Measurements from ENCODE around the gene RBCK1.

Gene RBCK1

DNA sequence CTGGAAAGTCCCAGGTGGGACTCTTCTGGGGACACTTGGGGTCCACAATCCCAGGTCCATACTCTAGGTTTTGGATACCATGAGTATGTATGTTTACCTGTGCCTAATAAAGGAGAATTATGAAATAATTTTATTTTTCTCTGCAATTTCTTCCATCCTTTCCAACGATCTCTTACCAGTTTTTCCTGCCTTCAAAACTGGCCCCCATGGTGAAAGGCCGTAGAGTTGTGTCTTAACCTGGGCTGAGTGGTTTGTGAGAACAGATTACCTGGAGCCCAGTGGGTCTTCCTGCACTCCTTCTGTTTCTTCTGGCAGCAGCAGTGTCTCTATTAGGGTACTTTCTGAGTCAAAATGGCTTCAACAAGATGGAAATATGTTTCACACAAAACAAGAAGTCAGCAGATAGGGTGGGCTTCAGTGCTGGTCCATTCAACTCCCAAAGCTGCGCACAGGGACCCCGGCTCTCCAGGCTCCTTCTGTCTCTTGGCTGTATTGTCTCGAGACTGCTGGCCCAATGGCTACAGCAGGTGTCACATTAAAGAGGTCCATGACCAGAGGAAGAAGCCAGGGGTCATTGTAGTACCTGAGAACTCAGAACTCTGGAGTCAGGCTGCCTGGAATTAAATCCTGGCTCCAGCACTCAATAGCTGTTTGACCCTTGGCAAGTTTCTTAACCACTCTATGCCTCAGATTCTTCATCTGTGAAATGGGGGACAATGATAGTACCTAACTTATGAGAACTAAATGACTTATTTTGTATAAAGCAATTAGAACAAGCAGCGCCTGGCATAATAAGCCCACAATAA, 10.5 kb upstream of the RBCK1 start:
- no peak for DNase-seq (ENCODE audit: low read depth, low spot score)

DNA sequence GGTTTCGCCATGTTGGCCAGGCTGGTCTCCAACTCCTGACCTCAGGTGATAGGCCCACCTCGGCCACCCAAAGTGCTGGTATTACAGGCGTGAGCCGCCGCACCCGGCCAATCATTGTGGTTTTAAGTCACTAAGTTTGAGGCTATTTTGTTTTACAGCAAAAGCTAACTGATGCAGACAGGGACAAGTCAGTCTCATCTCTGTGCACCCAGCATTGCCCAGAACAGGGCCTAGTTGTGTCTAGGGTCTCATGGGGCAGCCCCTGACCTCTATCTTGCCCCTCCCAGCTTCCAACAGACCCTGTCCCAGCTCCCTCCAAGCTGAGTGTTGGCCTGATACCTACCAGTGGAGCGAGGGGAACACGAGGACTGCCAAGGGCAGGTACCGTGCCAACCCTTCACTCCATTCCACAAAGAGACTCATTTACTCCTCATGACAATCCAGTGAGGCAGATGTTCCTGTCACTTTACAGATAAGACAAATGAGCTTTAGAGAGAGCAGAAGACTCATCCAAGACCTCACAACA, 8.9 kb upstream of the RBCK1 start:
- no peak for DNase-seq (ENCODE audit: low read depth, low spot score)

DNA sequence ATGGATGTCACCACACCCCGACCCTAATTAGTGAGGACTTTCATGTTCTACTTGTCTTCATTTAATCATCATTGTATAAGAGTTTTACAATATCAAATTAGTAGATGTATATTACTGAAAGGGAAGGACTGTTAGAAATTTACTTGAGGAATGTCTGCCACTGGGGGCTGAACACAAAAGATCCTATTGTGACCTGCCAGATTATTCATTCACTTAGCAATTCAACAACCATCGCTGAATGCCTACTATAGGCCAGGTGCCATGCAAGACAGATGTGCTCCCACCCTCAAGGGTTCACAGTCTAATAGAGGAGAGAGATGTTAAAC, 8.0 kb upstream of the RBCK1 start:
- DNase-seq (ENCODE audit: low read depth, low spot score): no peak

DNA sequence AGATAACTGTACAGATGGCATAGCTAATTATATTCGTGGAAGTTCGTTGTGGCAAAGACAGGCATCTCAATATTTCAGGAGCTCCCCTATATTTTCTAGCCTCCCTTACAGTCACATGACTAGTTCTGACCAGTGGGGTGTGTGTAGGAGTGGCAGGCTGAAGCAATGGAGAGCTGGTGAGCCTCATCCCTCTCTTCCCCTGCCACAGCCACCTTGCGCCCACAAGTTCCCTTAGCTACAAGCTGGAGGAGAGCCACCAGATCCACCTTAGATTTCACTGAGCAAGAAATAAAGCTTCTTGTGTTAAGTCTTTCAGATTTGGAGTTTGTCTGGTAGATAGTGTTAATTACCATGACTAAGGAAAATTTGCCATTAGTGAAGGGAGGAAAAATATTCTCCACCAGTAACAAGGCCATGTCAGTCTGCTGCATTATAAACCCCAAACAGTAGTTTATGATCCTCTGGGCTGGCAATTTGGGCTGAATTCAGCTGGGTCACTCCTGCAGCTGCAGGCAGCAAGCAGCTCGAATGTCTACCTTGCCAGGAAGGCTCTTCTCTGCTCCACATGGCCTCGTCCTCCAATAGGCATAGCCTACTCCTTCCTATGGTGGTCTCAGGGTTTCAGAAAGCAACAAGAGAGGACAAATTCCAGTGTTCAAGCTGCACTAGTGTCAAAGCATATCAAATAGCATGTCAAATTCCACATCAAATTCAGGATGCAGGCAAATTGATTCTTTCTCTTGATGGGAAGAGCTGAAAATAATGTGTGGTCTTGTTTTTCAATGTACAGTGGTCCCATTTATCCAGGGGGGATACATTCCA, 7.4 kb upstream of the RBCK1 start:
- DNase-seq (ENCODE audit: low read depth, low spot score): no peak

DNA sequence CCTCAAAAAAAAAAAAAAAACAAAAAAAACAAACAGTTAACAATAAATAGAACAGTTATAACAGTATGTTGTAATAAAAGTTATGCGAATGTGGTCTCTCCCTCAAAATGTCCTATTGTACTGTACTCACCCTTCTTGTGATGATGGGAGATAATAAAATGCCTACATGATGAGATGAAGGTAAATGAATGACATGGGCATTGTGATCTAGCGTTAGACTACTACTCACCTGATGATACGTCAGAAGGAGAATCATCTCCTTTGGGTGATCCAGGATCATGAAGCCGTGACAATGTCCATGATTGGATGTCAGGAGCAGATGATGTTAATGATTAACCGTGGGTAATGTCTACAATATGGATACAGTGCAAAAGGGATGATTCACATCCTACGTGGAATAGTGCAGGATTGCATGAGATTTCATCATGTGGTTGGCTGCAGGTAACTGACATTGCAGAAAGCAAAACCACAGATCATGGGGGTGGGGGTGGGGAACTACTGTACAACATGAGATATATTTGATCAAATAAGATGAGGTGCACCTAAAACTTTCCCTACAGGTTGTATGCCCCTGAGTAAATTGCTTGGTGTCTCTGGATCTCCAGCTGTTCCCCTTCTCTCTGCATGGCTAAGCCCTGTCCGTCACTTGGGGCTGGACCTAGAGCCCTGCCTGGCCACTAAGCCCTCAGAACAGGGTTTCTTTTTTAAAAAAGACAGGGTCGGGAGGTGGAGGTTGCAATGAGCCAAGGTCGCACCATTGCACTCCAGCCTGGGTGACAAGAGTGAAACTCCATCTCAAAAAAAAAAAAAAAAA, 6.2 kb upstream of the RBCK1 start:
- no peak for DNase-seq (ENCODE audit: low read depth, low spot score)

DNA sequence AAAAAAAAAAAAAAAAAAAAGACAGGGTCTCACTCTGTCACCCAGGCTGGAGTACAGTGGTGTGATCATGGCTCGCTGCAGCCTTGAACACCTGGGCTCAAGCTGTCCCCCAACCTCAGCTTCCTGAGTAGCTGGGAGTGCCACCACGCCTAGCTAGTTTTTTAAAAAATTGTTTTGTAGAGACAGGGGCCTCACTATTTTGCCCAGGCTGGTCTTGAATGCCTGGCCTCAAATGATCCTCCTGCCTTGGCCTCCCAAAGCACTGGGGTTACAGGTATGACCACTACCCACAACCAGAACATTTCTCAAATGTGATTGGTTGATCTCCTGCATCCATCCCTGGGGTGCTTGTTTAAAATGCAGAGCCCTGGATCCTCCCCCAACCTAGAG, 5.6 kb upstream of the RBCK1 start:
- DNase-seq (ENCODE audit: low read depth, low spot score): no peak

DNA sequence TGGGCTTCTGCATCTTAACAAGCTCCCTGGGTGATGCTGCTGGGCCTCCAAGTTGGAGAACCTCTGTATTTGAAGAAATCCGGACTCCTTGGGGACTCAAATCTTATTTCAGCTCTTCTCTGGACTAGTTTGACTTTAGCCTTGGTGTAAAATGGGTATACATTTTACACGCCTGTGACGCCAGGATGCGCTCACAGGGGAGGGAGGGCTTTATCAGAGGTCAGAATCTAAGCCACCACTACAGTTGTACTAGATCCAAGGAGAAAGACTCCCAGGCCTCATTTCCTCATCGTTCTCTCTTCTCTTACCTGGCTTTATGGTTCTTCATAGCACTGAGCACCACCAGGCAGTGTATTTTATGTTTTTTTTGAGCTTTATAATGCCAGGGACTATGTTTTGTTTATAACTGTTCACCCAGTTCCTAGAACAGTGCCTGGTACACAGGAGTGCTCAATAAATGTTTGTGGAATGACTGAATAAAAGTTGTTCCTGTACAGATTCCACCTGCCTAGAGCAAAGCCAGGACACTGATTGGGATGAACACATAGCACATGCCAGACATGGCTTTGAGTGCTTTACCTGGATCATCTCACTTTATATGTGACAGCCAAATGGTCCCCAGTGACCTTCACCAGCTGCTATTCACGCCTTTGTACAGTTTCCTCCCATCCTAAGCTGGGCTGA, 5.1 kb upstream of the RBCK1 start:
- no peak for DNase-seq (ENCODE audit: low read depth, low spot score)

DNA sequence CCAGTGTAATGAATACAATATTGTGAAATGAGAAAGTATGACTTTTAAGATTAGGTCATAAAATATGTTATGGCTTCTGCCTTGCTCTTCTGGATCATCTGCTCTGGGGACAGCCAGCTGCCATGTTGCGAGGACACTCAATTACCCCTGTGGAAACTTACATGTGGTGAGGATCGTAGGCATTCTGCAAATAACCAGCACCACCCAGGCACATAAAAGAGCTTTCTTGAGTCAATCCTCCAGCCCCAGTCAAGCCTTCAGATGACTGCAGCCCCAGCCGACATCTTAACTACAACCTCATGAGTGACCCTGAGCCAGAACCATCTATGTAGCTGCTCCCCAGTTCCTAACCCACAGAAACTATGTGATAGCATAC, 4.5 kb upstream of the RBCK1 start:
- DNase-seq (ENCODE audit: low read depth, low spot score): no peak

DNA sequence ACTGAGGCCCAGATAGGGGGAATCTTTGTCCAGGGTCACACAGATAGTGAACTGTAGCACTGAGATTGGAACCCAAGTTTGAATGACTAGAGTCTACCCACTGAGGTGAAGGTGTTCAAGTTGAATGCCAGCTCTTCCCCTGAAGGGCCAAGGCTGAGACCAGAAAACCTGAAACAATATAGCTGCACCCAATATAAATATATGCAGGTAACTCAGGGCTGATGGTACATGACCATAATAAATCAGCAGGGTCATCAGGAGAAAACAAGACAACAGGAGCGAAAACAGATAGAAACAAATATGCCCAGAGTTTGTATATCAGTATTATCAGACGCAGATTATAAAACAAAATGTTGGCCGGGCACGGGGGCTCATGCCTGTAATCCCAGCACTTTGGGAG, 4.0 kb upstream of the RBCK1 start:
- DNase-seq (ENCODE audit: low read depth, low spot score): no peak

DNA sequence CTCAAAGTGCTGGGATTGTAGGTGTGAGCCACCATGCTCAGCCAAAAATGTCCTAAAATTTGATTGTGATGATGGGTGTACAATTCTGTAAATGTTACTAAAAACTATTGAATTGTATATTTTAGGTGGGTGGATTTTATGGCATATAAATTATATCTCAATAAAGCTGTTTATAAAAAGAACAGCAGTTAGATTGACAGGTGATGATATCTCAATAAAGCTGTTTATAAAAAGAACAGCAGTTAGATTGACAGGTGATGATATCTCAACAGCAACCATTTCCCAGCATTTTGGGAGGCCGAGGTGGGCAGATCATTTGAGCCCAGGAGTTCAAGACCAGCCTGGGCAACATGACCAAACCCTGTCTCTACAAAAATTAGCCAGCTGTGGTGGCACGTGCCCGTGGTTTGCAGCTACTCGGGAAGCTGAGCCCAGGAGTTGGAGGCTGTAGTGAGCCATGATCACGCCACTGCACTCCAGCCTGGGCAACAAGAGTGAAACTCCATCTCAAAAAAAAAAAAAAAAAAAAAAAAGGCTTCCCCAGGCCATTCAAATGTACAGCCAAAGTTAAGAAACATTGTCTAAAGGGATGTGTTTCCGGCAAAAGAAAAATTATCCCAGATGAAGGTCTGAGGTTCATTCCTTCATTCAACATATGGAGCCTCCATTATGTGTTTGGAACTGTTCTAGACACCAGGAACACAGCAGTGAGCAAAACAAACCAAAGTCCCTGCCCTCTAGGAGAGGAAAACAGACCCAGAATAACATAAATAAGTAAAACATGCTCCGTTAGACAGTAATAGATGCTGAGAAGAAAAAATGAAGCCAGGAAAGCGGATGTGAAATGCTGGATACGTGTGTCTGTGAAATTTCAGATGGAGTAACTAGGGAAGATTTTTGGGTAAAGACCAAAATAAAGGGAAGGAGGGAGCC, 1.6 kb upstream of the RBCK1 start:
- DNase-seq (ENCODE audit: low read depth, low spot score): no peak

DNA sequence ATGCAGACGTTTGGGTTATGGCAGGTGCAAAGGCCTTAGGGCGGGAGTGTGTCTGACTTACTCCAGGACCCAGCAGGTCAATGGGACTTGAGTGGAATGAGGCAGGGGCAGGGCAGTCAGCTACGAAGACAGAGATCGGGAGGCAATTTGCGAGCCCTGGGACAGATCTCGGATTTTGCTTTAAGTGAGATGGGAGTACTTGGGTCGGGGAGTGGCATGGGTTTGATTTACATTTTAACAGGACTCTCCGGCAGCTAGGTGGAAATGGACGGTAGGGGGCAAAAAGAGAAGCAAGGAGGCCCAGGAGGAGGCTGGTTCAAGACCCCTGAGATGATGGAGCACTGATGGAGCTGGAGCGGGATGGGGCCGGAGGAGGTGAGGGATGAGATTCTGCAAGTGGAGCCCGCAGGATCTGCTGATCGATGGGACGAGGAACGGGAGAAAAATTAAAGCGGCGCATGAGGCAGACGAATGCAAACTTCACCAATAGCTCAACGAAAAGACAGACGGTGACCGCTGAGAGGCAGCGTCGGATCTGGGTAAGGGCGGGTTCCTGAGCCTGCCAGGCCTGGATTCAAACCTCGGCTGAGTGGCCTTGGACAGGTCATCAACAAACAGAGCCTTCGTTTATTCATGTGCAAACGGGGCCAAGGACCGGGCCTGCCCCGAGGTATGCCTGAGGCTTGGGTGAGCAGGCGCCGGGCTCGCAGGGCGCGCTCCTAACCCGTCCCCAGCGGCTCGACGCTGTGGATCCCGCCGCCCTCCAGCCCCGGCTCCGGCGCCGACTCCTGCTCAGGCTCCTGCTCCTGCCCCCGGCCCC, 756 bp upstream of the RBCK1 start:
- peak; percentile 94 for DNase-seq (ENCODE audit: low read depth, low spot score)

DNA sequence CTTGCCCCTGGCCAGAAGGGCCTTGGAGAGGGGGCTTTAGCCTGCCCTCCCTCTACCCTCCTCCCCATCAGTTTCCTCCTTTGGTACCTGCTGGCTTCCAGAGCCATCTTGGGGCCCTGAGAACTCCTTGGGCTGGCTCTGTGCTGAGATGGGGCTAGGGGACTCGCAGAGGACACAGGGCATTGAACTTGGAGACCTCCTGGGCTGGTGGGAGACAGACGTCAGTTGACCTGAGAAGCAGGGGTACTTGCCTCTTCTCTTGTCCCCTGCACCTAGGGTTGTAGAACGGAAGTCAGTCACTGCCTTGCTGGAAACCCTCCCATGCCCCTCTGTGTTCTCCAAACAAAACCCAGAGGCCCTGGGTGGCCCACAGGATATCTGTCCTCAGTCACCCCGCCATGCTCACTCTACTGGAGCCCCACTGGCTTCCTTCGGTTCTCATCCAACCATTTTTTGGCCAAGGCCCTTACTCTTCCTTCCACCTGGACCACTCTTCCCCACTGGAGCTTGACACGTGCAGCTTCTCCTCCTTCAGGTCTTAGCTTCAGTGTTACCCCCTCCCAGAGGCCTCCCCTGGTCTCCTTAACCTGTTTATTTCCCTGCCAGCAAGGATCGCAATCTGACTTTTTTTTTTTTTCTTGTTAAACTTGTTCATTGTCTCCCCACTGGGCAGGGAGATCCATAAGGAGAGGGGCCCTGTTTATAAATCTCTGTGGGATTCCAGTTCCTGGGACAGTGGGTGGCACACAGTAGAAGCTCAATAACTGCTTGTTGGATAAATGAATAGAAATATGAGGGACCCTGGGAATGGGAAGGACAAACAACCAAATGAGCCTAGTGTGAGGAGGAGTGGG, 971 bp downstream of the RBCK1 start:
- DNase-seq (ENCODE audit: low read depth, low spot score): no peak

DNA sequence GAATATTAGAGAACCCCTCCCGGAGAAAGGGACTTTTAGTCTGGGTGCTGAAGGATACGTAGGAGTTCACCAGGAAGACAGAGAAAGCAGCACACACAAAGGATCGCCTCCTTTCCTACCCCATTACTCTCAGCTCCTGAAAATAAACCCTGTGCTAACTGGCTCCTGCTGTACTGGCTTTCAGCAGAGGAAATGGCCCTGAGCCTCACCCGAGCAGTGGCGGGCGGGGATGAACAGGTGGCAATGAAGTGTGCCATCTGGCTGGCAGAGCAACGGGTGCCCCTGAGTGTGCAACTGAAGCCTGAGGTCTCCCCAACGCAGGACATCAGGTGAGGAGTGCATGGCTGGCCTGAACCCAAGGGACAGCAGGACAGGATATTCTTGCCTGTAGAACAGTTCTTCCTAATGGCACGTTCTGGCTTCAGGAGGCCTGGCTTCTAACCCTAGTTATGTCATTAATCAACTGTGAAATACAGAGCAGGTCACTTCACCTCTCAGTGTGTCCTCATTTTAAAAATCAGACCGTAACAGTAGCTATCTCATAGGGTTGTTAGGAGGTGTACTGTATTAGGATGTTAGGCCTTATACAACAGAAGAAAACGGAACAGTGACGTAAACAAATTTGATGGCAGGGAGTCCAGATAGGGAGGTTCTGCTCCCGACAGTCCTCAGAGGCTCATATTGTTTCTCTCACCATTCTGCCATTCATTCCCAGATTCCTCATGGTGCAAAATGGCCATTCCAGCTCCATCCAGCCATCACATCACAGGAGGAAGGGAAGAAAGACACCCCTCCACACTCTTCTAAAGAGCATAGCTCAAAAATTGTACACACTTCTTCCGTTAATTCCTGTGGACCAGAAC, 1.8 kb downstream of the RBCK1 start:
- DNase-seq (ENCODE audit: low read depth, low spot score): no peak

DNA sequence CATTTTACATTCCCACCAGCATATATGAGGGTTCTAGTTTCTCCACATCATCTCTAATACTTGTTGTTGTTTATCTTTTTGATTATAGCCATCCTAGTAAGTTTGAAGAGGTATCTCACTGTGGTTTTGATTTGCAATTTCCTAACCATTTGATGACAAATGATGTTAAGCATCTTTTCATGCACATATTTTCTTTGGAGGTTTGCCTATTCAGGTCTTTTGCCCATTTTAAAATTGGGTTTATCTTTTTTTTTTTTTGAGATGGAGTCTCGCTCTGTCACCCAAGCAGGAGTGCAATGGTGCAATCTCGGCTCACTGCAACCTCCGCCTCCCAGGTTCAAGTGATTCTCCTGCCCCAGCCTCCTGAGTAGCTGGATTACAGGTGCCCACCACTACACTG, 4.0 kb downstream of the RBCK1 start:
- DNase-seq (ENCODE audit: low read depth, low spot score): no peak

DNA sequence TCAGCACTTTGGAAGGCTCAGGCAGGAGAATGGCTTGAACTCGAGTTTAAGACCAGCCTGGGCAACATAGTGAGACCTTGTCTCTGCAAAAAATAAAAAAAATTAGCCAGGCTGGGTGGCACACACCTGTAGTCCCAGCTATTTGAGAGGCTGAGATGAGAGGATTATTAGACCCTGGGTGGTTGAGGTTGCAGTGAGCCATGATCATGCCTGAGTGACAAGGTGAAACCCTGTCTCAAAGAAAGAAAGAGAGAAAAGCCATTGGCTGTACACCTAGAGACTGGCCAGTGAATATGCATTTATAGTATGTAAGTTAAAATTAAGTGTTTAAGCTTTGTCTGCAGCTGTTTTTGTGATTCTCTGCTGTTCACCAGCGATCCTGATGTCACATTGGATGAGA, 6.1 kb downstream of the RBCK1 start:
- no peak for DNase-seq (ENCODE audit: low read depth, low spot score)

DNA sequence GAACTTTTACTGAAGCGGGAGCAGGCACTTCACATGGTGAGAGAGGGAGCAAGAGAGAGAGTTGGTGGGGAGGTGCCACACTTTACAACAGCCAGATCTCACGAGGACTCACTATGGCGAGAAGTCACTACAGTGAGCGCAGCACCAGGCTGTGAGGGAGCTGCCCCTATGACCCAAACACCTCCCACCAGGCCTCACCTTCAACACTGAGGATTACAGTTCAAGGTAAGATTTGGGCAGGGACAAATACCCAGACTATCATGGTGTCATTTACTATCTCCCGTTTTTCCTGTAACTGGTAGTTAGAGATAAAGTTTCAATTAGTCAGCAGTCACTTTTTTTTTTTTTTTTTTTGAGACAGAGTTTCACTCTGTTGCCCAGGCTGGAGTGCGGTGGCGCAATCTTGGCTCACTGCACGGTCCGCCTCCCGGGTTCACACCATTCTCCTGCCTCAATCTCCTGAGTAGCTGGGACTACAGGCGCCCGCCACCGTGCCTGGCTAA, 7.8 kb downstream of the RBCK1 start:
- DNase-seq (ENCODE audit: low read depth, low spot score): no peak

DNA sequence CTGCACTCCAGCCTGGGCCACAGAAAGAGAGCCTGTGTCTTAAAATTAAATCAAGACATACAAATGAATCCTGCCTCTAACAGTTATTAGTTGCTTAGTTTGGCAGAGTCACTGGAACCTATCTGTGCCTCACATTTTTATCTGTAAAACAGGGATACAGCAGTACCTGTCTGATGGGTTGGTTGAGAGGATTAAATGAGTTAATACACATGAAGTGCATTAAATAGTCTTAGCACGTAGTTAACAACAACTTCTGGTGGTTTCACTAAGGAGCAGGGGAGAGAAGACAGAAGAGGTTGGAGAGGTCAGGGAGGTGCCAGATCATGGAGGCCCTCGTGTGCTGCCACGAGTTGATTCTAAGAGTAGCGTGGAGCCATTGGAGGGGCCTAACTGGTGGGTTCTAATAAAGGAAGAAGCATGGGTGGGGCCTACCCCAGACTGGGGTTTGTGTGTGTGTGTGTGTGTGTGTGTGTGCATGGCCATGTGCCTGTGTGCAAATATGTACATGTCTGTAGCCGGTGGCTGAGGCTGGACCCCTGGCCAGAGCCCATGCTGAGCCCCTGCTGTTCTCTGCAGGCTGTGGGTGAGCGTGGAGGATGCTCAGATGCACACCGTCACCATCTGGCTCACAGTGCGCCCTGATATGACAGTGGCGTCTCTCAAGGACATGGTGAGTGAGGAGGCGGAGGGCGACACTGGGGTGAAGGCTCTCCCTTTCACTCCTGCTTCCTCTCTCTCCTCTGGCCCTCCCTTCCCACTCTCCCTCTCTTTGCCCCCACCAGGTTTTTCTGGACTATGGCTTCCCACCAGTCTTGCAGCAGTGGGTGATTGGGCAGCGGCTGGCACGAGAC, 9.1 kb downstream of the RBCK1 start:
- no peak for DNase-seq (ENCODE audit: low read depth, low spot score)
